HG02840 (cell line): ENCODE results near the gene MTA3.

Experiments
- ATAC-seq: cut with Tn5 transposase; IDR thresholded peaks from one replicate; pipeline ENCODE4 v1.9.1; 2021; ENCODE audit warnings: mild to moderate bottlenecking, moderate library complexity, moderate number of reproducible peaks; ENCODE audit not compliant: unreplicated experiment, low FRiP score

MTA3 gene

GRCh38 chr2:42755191-42755880 is 186.9 kb downstream of the MTA3 start:
- ATAC-seq = no peak

- no peak for ATAC-seq
These were observed 187.8 kb downstream of the MTA3 start for GRCh38 chr2:42756150-42756775.

GRCh38 chr2:42756966-42757513 is 188.6 kb downstream of the MTA3 start:
- no peak for ATAC-seq

GRCh38 chr2:42757981-42758740 is 189.7 kb downstream of the MTA3 start:
- no peak for ATAC-seq

- no peak for ATAC-seq
These were observed 190.3 kb downstream of the MTA3 start for GRCh38 chr2:42758751-42759150.

- ATAC-seq = no peak
These were observed 193.1 kb downstream of the MTA3 start for GRCh38 chr2:42761554-42761953.

- ATAC-seq = no peak
These were observed 193.7 kb downstream of the MTA3 start for GRCh38 chr2:42762155-42762554.

- no peak for ATAC-seq
These were observed 194.7 kb downstream of the MTA3 start for GRCh38 chr2:42762823-42763804.

GRCh38 chr2:42764096-42764495 is 195.7 kb downstream of the MTA3 start, which contains the start of gene OXER1:
Gene OXER1 (minus strand): TSS chr2:42764135. CDS start chr2:42764062, 73 bp downstream.
- ATAC-seq = no peak

- ATAC-seq = no peak
These were observed 196.5 kb downstream of the MTA3 start for GRCh38 chr2:42764901-42765300.

GRCh38 chr2:42765686-42766085 is 197.3 kb downstream of the MTA3 start:
- ATAC-seq = no peak

GRCh38 chr2:42767080-42767898 is 198.9 kb downstream of the MTA3 start:
- ATAC-seq = no peak

- ATAC-seq = no peak
These were observed 199.7 kb downstream of the MTA3 start for GRCh38 chr2:42767899-42768705.

- no peak for ATAC-seq
These were observed 200.3 kb downstream of the MTA3 start for GRCh38 chr2:42768706-42769256.

- no peak for ATAC-seq
These were observed 201.3 kb downstream of the MTA3 start for GRCh38 chr2:42769583-42770287.

GRCh38 chr2:42770288-42771131 is 202.1 kb downstream of the MTA3 start:
- ATAC-seq = no peak
